ENCODE data around the gene RPS8.

DNA sequence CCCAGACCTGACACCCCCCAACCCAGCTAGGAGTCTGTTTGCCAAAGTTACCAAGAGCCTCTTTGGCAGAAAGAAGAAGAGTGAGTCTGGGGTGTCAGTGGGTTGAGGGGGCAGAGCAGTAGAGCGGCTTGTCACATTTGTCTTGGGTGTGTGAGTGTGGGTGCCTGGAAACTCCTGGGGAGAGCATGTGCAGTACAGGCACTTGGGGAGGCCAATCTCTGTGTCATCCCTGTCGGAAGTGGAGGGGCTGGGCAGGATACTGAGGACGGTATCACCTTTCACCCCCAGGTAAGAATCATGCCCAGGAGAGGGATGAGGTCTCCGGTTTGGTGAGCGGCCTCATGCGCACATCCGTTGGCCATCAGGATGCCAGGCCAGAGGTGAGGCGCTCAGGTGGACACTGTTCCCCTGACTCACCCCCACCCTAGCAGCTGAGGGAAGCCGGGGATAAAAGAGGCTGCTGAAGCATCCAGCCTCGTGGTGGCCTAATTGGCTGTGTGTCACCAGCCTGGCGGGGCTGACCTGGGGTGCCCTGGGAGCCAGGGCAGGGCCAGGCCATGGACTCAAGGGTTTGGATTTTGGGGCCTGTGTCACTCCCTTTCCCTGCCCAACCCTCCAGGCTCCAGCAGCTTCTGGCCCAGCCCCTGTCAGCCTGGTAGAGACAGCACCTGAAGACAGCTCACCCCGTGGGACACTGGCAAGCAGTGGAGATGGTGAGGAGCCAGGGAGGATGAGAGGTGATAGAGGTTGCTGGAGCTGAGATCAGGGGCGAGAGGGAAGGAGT lies 28.2 kb downstream of the RPS8 start:
- TF ChIP-seq, protein P1, sequence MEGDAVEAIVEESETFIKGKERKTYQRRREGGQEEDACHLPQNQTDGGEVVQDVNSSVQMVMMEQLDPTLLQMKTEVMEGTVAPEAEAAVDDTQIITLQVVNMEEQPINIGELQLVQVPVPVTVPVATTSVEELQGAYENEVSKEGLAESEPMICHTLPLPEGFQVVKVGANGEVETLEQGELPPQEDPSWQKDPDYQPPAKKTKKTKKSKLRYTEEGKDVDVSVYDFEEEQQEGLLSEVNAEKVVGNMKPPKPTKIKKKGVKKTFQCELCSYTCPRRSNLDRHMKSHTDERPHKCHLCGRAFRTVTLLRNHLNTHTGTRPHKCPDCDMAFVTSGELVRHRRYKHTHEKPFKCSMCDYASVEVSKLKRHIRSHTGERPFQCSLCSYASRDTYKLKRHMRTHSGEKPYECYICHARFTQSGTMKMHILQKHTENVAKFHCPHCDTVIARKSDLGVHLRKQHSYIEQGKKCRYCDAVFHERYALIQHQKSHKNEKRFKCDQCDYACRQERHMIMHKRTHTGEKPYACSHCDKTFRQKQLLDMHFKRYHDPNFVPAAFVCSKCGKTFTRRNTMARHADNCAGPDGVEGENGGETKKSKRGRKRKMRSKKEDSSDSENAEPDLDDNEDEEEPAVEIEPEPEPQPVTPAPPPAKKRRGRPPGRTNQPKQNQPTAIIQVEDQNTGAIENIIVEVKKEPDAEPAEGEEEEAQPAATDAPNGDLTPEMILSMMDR (IDR thresholded peaks at IDR 0.05; ENCODE audit: poor library complexity), result no peak
- no peak for TF ChIP-seq EZH2 (IDR thresholded peaks at IDR 0.05; ENCODE audit: borderline replicate concordance)
- no peak for TF ChIP-seq EZH2phosphoT487 (IDR thresholded peaks at IDR 0.05; ENCODE audit: low read depth, severe bottlenecking, unreplicated experiment)
